ENCODE measurements around the gene SH3BP5L. TPM values are rescaled to one million over a fixed set of nuclear protein-coding genes. Genes with fewer than 3 reads are reported as not detected.
"Not testable (repeated sequence)": the region's sequence is repeated elsewhere in the genome, so short reads cannot be mapped to it uniquely, and the experiment has no call there.

SH3BP5L gene
- total and polyA plus RNA-seq, 7 experiments from 2014 or later = 4.4 to 51.1 (median 28.3) TPM

DNA sequence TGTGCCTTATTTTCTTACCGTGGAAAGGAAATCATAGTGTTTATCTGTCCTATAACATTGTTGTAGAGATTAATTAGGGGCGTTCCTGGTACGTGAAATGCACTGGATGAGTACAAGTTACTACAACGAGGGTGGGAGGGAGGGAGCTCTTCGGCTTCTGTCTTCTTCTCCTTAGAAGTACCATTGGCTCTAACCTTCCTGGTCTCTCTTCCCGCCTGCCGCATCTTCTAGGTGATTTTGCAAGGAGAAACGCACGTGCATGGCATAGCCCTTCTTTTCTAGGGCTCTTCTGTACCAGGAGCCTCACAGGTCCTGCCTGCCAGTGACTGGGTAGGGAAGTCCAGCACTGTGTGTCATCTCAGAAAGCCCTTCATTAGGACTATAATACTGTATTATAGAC lies 16.8 kb downstream of the SH3BP5L start:
- Mint-ChIP-seq H3K4me3 (no peak overlapping the region), H3K27me3 (peaks cover 0 to 5% (median under 1%) of the 10 kb centered on the region in 5 donors), H3K9me3 (no peaks in the 10 kb centered on the region), H3K4me1 (peaks cover 7 to 25% (median 20%) of the 10 kb centered on the region in 7 donors), H3K27ac (peak overlapping the region in 3 of 9 donors; percentile 45 to 89 (median 78)), H3K36me3 (peaks cover 7 to 21% (median 14%) of the 10 kb centered on the region in 5 donors)
- H3K27ac ChIP-seq (ENCODE audit: low read depth, low read length) = no peak overlapping the region
- ChIA-PET CTCF (no interaction called here), POLR2A (no interaction called here)
- intact Hi-C loops (cut with micrococcal nuclease) = loop anchor here in 1 of 2 donors (5.0 kb wide), 1 partner anchor 1127 kb away; no protein-coding TSS in a partner anchor
- no peaks in the 10 kb centered on the region for H3K27me3 ChIP-seq (ENCODE audit: control insufficient read depth in 2 of 2, insufficient read depth in 2 of 2, low read length in 2 of 2)
- no peak for ATAC-seq
- H3K4me3 ChIP-seq (ENCODE audit: low read length) = no peak overlapping the region
- H3K36me3 ChIP-seq (ENCODE audit: control insufficient read depth in 2 of 3, insufficient read depth in 3 of 3, low read length in 3 of 3) = peaks cover 0 to 31% (median 3%) of the 10 kb centered on the region in 3 experiments
- no peak for DNase-seq
- H3K4me1 ChIP-seq (ENCODE audit: control insufficient read depth in 2 of 2, insufficient read depth in 2 of 2, low read length in 2 of 2) = no peaks in the 10 kb centered on the region
- H3K9me3 ChIP-seq (ENCODE audit: control insufficient read depth in 2 of 3, low read length in 3 of 3) = no peaks in the 10 kb centered on the region

DNA sequence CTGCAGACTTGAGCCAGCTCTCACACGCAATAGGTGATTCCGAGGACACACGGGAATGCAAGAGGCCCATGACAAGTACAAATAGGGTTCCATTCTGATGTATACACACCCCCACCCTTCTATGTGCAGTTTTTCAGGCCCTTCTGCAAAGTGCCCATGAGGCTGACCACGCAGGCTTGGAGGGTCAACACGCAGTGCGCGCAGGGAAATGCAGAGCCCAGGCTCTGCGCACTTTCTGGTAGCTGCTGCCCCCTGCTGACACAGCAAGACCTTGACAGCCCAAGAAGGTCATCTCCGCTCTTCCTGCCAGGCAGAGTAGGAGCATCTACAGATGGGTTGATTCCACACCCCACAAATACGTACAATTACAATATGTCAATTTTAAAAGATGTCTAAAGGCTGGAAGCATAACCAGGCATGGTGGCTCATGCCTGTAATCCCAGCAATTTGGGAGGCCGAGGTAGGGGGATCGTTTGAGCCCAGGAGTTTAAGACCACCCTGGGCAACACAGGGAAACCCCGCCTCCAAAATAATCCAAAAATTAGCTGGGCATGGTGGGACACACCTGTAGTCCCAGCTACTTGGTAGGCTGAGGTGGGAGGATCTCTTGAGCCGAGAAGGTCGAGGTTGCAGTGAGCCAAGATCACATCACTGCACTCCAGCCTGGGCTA lies 18.5 kb downstream of the SH3BP5L start:
- Histone ChIP-seq H3K36me3 (ENCODE audit: control insufficient read depth in 2 of 3, insufficient read depth in 3 of 3, low read length in 3 of 3) (peaks cover 0 to 14% (median 0%) of the 10 kb centered on the region in 3 experiments), H3K27me3 (ENCODE audit: control insufficient read depth in 2 of 2, insufficient read depth in 2 of 2, low read length in 2 of 2) (no peaks in the 10 kb centered on the region), H3K9me3 (ENCODE audit: control insufficient read depth in 2 of 3, low read length in 3 of 3) (no peaks in the 10 kb centered on the region), H3K4me1 (ENCODE audit: control insufficient read depth in 2 of 2, insufficient read depth in 2 of 2, low read length in 2 of 2) (no peaks in the 10 kb centered on the region), H3K27ac (ENCODE audit: low read depth, low read length) (no peak overlapping the region), H3K4me3 (ENCODE audit: low read length) (no peak overlapping the region)
- Mint-ChIP-seq H3K27me3 (peaks cover 0 to 9% (median 6%) of the 10 kb centered on the region in 5 donors), H3K4me1 (peaks cover 7 to 23% (median 20%) of the 10 kb centered on the region in 7 donors), H3K4me3 (no peak overlapping the region), H3K36me3 (peaks cover 0 to 11% (median 4%) of the 10 kb centered on the region in 5 donors), H3K27ac (peak overlapping the region in 5 of 9 donors; percentile 17 to 58 (median 29)), H3K9me3 (no peaks in the 10 kb centered on the region)
- CTCF ChIA-PET = interaction anchor here (0.6 to 2.2 kb wide), 6 partner anchors 11 to 1128 kb away, joined by 3 to 11 read pairs (median 6); partner anchors contain the start of gene OR13G1
- POLR2A ChIA-PET = interaction anchor here (0.6 kb wide), 1 partner anchor 58 kb away, joined by 3 read pairs; no protein-coding TSS in a partner anchor
- intact Hi-C loops (cut with micrococcal nuclease) = loop anchor here (1.0 to 5.0 kb wide), 8 partner anchors 104 to 1125 kb away; no protein-coding TSS in a partner anchor
- peak; percentile 29 to 64 (median 50) for DNase-seq
- peak; percentile 75 for ATAC-seq

DNA sequence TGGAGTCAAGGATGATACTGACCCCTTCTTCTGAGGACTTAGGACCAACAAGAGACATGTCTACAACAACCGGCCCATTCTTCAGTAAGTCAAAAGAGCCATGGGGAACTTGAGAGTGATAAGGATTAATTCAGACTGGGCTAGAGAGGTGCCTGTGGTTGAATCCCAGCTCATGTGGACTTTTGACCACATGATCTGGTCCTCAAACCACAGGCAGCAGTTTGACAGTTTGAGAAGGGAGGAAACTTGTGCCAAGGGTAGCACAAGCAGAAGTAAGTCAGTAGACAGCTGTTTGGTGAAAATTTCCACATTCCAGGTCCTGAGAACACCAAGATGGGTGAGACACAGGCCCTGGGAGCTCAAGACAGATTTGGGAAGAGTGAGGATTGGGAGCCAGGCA lies 19.8 kb downstream of the SH3BP5L start:
- intact Hi-C loops (cut with micrococcal nuclease) = loop anchor here in 1 of 2 donors (2.0 to 5.0 kb wide), 3 partner anchors 119 to 1124 kb away; no protein-coding TSS in a partner anchor
- POLR2A ChIA-PET = no interaction called here
- H3K27ac Mint-ChIP-seq = no peak overlapping the region
- H3K4me3 Mint-ChIP-seq = no peak overlapping the region
- CTCF ChIA-PET = interaction anchor here (0.8 to 2.2 kb wide), 5 partner anchors 103 to 401 kb away, joined by 3 to 11 read pairs (median 3); no protein-coding TSS in a partner anchor
- no peak for DNase-seq
- no peak overlapping the region for H3K4me3 ChIP-seq (ENCODE audit: low read length)
- H3K36me3 Mint-ChIP-seq = peaks cover 0 to 5% (median 0%) of the 10 kb centered on the region in 5 donors
- H3K9me3 ChIP-seq (ENCODE audit: control insufficient read depth in 2 of 3, low read length in 3 of 3) = no peaks in the 10 kb centered on the region
- H3K27ac ChIP-seq (ENCODE audit: low read depth, low read length) = no peak overlapping the region
- H3K36me3 ChIP-seq (ENCODE audit: control insufficient read depth in 2 of 3, insufficient read depth in 3 of 3, low read length in 3 of 3) = peaks cover 0 to 1% (median 0%) of the 10 kb centered on the region in 3 experiments
- peaks cover 7 to 23% (median 17%) of the 10 kb centered on the region in 7 donors for H3K4me1 Mint-ChIP-seq
- ATAC-seq = no peak
- no peaks in the 10 kb centered on the region for H3K4me1 ChIP-seq (ENCODE audit: control insufficient read depth in 2 of 2, insufficient read depth in 2 of 2, low read length in 2 of 2)
- peaks cover 0 to 18% (median 16%) of the 10 kb centered on the region in 5 donors for H3K27me3 Mint-ChIP-seq
- no peaks in the 10 kb centered on the region for H3K9me3 Mint-ChIP-seq
- no peaks in the 10 kb centered on the region for H3K27me3 ChIP-seq (ENCODE audit: control insufficient read depth in 2 of 2, insufficient read depth in 2 of 2, low read length in 2 of 2)

- Histone ChIP-seq H3K27me3 (ENCODE audit: control insufficient read depth in 2 of 2, insufficient read depth in 2 of 2, low read length in 2 of 2) (no peaks in the 10 kb centered on the region), H3K27ac (ENCODE audit: low read depth, low read length) (no peak overlapping the region), H3K36me3 (ENCODE audit: control insufficient read depth in 2 of 3, insufficient read depth in 3 of 3, low read length in 3 of 3) (no peaks in the 10 kb centered on the region), H3K9me3 (ENCODE audit: control insufficient read depth in 2 of 3, low read length in 3 of 3) (no peaks in the 10 kb centered on the region), H3K4me3 (ENCODE audit: low read length) (no peak overlapping the region), H3K4me1 (ENCODE audit: control insufficient read depth in 2 of 2, insufficient read depth in 2 of 2, low read length in 2 of 2) (no peaks in the 10 kb centered on the region)
- intact Hi-C loops (cut with micrococcal nuclease) = loop anchor here in 1 of 2 donors (5.0 kb wide), 1 partner anchor 1123 kb away; no protein-coding TSS in a partner anchor
- Mint-ChIP-seq H3K27ac (peak overlapping the region in 4 of 9 donors; percentile 13 to 72 (median 38)), H3K9me3 (peaks cover 0 to 1% (median 0%) of the 10 kb centered on the region in 11 donors), H3K4me3 (peak overlapping the region in 1 of 10 donors; percentile 13), H3K27me3 (peaks cover 6 to 20% (median 18%) of the 10 kb centered on the region in 5 donors), H3K36me3 (peaks cover 0 to 5% (median 0%) of the 10 kb centered on the region in 5 donors), H3K4me1 (peaks cover 7 to 23% (median 16%) of the 10 kb centered on the region in 7 donors)
- ATAC-seq (peak; percentile 87), DNase-seq (no peak)
- POLR2A ChIA-PET = interaction anchor here (1.3 kb wide), 1 partner anchor 8 kb away, joined by 4 read pairs; no protein-coding TSS in a partner anchor
- CTCF ChIA-PET = interaction anchor here (1.0 to 2.2 kb wide), 5 partner anchors 10 to 400 kb away, joined by 3 to 11 read pairs (median 3); no protein-coding TSS in a partner anchor
These were observed 20.7 kb downstream of the SH3BP5L start for GRCh38 chr1:248804771-248805681.

GRCh38 chr1:248803501-248803900 lies 22.2 kb downstream of the SH3BP5L start:
- ChIA-PET CTCF (interaction anchor here (1.4 kb wide), 1 partner anchor 182 kb away, joined by 7 read pairs; no protein-coding TSS in a partner anchor), POLR2A (interaction anchor here (1.3 kb wide), 1 partner anchor 10 kb away, joined by 4 read pairs; no protein-coding TSS in a partner anchor)
- H3K9me3 Mint-ChIP-seq; DNase-seq; intact Hi-C loops (cut with micrococcal nuclease); H3K4me1 ChIP-seq (ENCODE audit: control insufficient read depth in 2 of 2, insufficient read depth in 2 of 2, low read length in 2 of 2); H3K4me3 ChIP-seq (ENCODE audit: low read length); H3K36me3 ChIP-seq (ENCODE audit: control insufficient read depth in 2 of 3, insufficient read depth in 3 of 3, low read length in 3 of 3); H3K36me3 Mint-ChIP-seq; H3K27ac ChIP-seq (ENCODE audit: low read depth, low read length); H3K27me3 ChIP-seq (ENCODE audit: control insufficient read depth in 2 of 2, insufficient read depth in 2 of 2, low read length in 2 of 2); ATAC-seq; H3K4me3 Mint-ChIP-seq; H3K9me3 ChIP-seq (ENCODE audit: control insufficient read depth in 2 of 3, low read length in 3 of 3): not testable (repeated sequence)
- H3K4me1 Mint-ChIP-seq = peaks cover 7 to 23% (median 16%) of the 10 kb centered on the region in 7 donors
- peaks cover 6 to 26% (median 18%) of the 10 kb centered on the region in 5 donors for H3K27me3 Mint-ChIP-seq
- peak overlapping the region in 1 of 9 donors; percentile 1 for H3K27ac Mint-ChIP-seq

DNA sequence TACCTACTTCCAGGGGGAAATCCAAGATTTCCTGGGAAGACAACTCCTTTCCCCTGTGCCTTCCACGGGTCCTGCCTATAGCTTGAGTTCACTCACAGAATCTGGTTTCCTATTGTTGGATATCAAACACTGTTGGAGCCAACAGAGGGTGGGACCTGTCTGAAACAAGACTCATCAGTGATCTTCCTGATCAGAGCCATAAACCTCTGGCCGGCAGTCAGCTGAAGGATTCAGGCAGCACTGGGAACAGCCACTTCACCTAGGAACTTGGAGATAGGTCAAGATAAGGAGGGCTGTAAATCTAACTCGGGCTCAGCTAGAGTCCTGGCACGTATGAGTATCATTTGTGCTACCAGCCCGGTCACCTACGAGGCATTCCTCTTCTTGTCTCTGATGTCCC lies 23.3 kb downstream of the SH3BP5L start:
- Mint-ChIP-seq H3K27me3 (peaks cover 11 to 36% (median 21%) of the 10 kb centered on the region in 5 donors), H3K27ac (no peak overlapping the region), H3K9me3 (peaks cover 0 to 3% (median 0%) of the 10 kb centered on the region in 11 donors), H3K4me3 (no peak overlapping the region), H3K4me1 (peaks cover 7 to 23% (median 16%) of the 10 kb centered on the region in 7 donors), H3K36me3 (peaks cover 0 to 5% (median 0%) of the 10 kb centered on the region in 5 donors)
- POLR2A ChIA-PET = no interaction called here
- H3K36me3 ChIP-seq (ENCODE audit: control insufficient read depth in 2 of 3, insufficient read depth in 3 of 3, low read length in 3 of 3) = no peaks in the 10 kb centered on the region
- DNase-seq (no peak), ATAC-seq (no peak)
- CTCF ChIA-PET = no interaction called here
- H3K4me1 ChIP-seq (ENCODE audit: control insufficient read depth in 2 of 2, insufficient read depth in 2 of 2, low read length in 2 of 2) = no peaks in the 10 kb centered on the region
- no peaks in the 10 kb centered on the region for H3K9me3 ChIP-seq (ENCODE audit: control insufficient read depth in 2 of 3, low read length in 3 of 3)
- no peak overlapping the region for H3K27ac ChIP-seq (ENCODE audit: low read depth, low read length)
- intact Hi-C loops (cut with micrococcal nuclease) = no loop called here
- H3K4me3 ChIP-seq (ENCODE audit: low read length) = no peak overlapping the region
- H3K27me3 ChIP-seq (ENCODE audit: control insufficient read depth in 2 of 2, insufficient read depth in 2 of 2, low read length in 2 of 2) = peaks cover 0 to 5% of the 10 kb centered on the region in 2 donors
